HG03439 (cell line): Measurements from ENCODE around the gene SZT2.
"Not testable (repeated sequence)": the region's sequence is repeated elsewhere in the genome, so short reads cannot be mapped to it uniquely, and the experiment has no call there.

Source experiments
- ATAC-seq: cut with Tn5 transposase; IDR thresholded peaks from one replicate; pipeline ENCODE4 v1.9.1; 2021; ENCODE audit warnings: mild to moderate bottlenecking, moderate library complexity; ENCODE audit not compliant: unreplicated experiment

SZT2 gene

GRCh38 chr1:43386676-43387075 lies 3.0 kb upstream of the SZT2 start:
- no peak for ATAC-seq

- no peak for ATAC-seq
Observed at GRCh38 chr1:43387976-43388599, 1.6 kb upstream of the SZT2 start.

GRCh38 chr1:43388613-43389012 lies 1.1 kb upstream of the SZT2 start:
- ATAC-seq: no peak

- ATAC-seq: no peak
Observed at GRCh38 chr1:43392702-43393101, 3.0 kb downstream of the SZT2 start.

- no peak for ATAC-seq
Observed at GRCh38 chr1:43395523-43395922, 5.8 kb downstream of the SZT2 start.

GRCh38 chr1:43396059-43396458 lies 6.4 kb downstream of the SZT2 start:
- no peak for ATAC-seq

GRCh38 chr1:43398227-43398626 lies 8.5 kb downstream of the SZT2 start:
- no peak for ATAC-seq

DNA sequence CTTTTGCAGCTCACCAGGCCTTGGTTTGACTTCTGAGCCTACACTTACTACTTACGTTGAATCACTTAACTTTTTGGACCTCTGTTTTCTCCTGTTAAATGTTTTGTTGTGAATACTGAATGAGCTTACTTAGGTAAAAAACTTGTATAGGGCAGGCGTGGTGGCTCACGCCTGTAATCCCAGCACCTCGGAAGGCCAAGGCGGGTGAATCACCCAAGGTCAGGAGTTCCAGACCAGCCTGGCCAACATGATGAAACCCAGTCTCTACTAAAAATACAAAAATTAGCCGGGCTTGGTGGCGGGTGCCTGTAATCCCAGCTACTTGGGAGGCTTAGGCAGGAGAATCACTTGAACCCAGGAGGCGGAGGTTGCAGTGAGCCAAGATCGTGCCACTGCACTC lies 10.7 kb downstream of the SZT2 start:
- ATAC-seq: not testable (repeated sequence)

GRCh38 chr1:43402089-43402865 lies 12.6 kb downstream of the SZT2 start:
- no peak for ATAC-seq

DNA sequence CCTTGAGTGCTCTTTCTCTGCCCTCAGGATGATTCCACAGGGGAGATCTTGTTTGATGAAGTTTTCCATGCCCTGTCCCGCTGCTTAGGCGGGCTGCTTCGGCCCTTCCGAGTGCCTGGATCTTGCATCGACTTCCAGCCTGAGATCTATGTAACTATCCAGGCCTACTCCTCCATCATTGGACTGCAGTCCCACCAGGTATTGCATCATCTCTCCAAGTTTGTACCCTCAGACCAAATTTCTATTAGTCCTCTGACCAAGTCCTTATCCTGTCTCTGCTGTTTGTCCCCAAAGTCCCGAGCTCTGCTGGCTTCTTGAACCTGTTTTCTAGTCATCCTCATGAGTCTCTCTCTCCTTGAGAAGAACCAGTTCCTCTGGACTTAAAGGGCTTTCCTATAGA lies 14.7 kb downstream of the SZT2 start:
- ATAC-seq: no peak

- no peak for ATAC-seq
Observed at GRCh38 chr1:43405219-43405875, 15.6 kb downstream of the SZT2 start.

DNA sequence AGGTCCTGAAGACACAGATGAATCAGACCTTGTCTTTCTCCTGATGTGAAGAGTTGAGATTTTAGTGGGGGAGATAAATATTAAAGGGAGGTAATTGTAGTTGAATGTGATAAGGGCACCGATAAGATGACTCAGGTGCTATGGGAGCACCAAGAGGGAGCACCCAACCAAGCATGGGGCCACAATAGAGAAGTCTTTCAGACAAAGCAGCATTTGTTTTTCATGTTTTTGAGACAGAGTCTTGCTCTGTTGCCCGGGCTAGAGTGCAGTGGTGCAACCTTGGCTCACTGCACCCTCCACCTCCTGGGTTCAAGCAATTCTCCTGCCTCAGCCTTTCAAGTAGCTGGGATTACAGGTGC lies 16.2 kb downstream of the SZT2 start:
- no peak for ATAC-seq

- no peak for ATAC-seq
Observed at GRCh38 chr1:43410571-43410970, 20.9 kb downstream of the SZT2 start.

GRCh38 chr1:43413426-43413825 lies 23.7 kb downstream of the SZT2 start:
- not testable (repeated sequence) for ATAC-seq

DNA sequence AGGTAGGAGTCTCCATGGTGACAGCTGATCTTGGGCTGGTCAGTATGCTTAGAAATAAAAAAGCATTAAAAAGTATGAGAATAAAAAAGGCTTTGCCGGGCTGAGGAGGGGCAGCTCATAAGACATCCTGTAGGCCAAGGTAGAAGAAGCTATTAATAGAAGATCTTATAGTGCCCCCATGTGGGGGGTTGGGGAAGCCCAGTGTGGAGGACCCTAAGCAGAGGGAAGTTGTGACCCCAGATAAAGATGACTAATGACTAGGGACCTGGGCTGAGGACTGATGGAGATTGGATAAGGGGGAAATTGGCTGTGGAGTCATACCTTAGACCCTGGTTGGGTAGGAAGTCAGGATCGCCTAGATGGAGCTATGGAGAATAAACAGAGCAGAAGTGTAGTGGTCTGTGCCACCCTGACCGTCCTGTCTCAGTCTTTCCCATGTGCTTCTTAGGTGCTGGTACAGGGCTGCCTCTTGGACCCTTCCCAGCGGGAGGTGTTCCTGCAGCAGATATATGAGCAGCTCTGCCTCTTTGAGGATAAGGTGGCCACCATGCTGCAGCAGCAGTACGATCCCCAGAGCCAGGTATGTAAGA lies 25.0 kb downstream of the SZT2 start:
- ATAC-seq: no peak

GRCh38 chr1:43415901-43416300 lies 26.2 kb downstream of the SZT2 start:
- ATAC-seq: no peak

DNA sequence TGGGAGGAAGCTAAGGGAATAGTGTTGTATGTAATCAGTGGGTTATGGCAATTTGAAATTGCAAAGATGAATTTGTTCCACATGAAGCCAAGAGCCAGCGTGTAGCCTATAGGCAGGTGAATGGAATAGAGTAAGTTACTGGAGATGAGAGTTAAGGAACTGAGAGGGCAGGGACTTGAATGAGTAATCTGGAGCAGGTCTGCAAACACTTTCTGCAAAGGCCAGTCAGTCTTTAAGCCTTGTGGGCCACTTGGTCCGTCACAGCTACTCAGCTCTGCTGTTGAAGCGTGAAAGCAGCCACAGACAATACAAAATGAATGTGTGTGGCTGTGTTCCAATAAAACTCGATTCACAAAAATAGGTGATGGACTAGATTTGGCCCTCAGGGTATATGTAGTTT lies 29.2 kb downstream of the SZT2 start:
- ATAC-seq: no peak

GRCh38 chr1:43419627-43420425 lies 30.1 kb downstream of the SZT2 start:
- no peak for ATAC-seq

- no peak for ATAC-seq
Observed at GRCh38 chr1:43420874-43421273, 31.2 kb downstream of the SZT2 start.

DNA sequence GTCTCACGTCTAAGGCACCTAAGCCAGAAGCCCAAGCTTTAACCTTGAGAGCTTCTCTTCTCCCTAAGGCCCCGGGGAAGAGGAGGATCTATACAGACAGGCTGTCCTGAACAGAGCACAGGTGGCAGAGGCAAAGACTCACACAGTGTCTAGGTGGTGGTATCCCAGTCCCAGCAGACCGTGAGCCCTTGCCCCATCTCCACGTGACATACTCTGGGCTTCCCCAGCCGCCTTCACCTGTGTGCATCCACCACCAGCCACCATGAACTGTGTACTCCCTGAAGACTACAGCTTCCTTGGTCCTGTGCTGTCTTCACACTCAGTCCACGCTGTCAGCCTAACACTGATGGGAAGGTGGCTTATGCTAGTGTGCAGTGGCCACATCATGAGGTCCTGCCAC lies 31.7 kb downstream of the SZT2 start:
- no peak for ATAC-seq
